ENCODE data around the gene CBARP. TPM values are rescaled to one million over a fixed set of nuclear protein-coding genes. Genes with fewer than 3 reads are reported as not detected.

CBARP gene
- total and polyA plus RNA-seq, 2 of the 13 experiments (the other 11 are each of a cell fraction or from before 2014, with no cell fraction given): 1.2 to 1.4 TPM

- TF ChIP-seq RARA (CRISPR knock-in tag; IDR thresholded peaks at IDR 0.05) (peak; percentile 73), NAIF1 (CRISPR knock-in tag; IDR thresholded peaks at IDR 0.05; ENCODE audit: borderline replicate concordance) (0 out of 2 replicates have a peak, but pooled peaks have one; percentile 49), THRA (CRISPR knock-in tag; IDR thresholded peaks at IDR 0.05; ENCODE audit: borderline replicate concordance) (peak; percentile 59; the same call in 1 of the 2 replicates), ZNF768 (CRISPR knock-in tag; IDR thresholded peaks at IDR 0.05) (0 out of 2 replicates have a peak, but pooled peaks have one; percentile 7), ONECUT2 (CRISPR knock-in tag; IDR thresholded peaks at IDR 0.05) (peak; percentile 64), GATAD2A (CRISPR knock-in tag; IDR thresholded peaks at IDR 0.05) (peak; percentile 61; the same call in 1 of the 2 replicates), ZBTB37 (CRISPR knock-in tag; IDR thresholded peaks at IDR 0.05) (0 out of 2 replicates have a peak, but pooled peaks have one; percentile 34), ZNF83 (CRISPR knock-in tag; IDR thresholded peaks at IDR 0.05; ENCODE audit: borderline replicate concordance) (peak; percentile 17; the same call in 1 of the 2 replicates), NFKBIZ (CRISPR knock-in tag; IDR thresholded peaks at IDR 0.05) (0 out of 2 replicates have a peak, but pooled peaks have one; percentile 11), ZNF296 (CRISPR knock-in tag; conservative IDR thresholded peaks at IDR 0.05) (peak; percentile 78), MIXL1 (CRISPR knock-in tag; IDR thresholded peaks at IDR 0.05) (0 out of 2 replicates have a peak, but pooled peaks have one; percentile 25), SALL1 (CRISPR knock-in tag; IDR thresholded peaks at IDR 0.05) (peak; percentile 58), ZNF430 (CRISPR knock-in tag; IDR thresholded peaks at IDR 0.05) (0 out of 2 replicates have a peak, but pooled peaks have one; percentile 17), ZEB1 (IDR thresholded peaks at IDR 0.05; ENCODE audit: insufficient replicate concordance, low read depth) (peak; percentile 64), ZNF501 (CRISPR knock-in tag; IDR thresholded peaks at IDR 0.05) (peak; percentile 66; the same call in 1 of the 2 replicates), HNF4G (IDR thresholded peaks at IDR 0.05; ENCODE audit: borderline replicate concordance, low read depth, low read length) (0 out of 2 replicates have a peak, but pooled peaks have one; percentile 40), HNF4G (CRISPR knock-in tag; IDR thresholded peaks at IDR 0.05; ENCODE audit: borderline replicate concordance, low read depth) (peak; percentile 52; the same call in 1 of the 2 replicates), TBX3 (IDR thresholded peaks at IDR 0.05; ENCODE audit: borderline replicate concordance) (peak; percentile 16; the same call in 1 of the 2 replicates), THAP9 (CRISPR knock-in tag; IDR thresholded peaks at IDR 0.05; ENCODE audit: borderline replicate concordance) (peak; percentile 70), MYC (CRISPR knock-in tag; IDR thresholded peaks at IDR 0.05; ENCODE audit: borderline replicate concordance) (peak; percentile 44; the same call in 1 of the 2 replicates), NCOR1 (IDR thresholded peaks at IDR 0.05; ENCODE audit: borderline replicate concordance, low read length) (peak; percentile 5)
- TF ChIP-seq, protein P1, sequence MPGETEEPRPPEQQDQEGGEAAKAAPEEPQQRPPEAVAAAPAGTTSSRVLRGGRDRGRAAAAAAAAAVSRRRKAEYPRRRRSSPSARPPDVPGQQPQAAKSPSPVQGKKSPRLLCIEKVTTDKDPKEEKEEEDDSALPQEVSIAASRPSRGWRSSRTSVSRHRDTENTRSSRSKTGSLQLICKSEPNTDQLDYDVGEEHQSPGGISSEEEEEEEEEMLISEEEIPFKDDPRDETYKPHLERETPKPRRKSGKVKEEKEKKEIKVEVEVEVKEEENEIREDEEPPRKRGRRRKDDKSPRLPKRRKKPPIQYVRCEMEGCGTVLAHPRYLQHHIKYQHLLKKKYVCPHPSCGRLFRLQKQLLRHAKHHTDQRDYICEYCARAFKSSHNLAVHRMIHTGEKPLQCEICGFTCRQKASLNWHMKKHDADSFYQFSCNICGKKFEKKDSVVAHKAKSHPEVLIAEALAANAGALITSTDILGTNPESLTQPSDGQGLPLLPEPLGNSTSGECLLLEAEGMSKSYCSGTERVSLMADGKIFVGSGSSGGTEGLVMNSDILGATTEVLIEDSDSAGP (CRISPR knock-in tag; IDR thresholded peaks at IDR 0.05; ENCODE audit: borderline replicate concordance): peak; percentile 70; the same call in 1 of the 2 replicates
Measured at GRCh38 chr19:1246265-1247087, 8.7 kb upstream of the CBARP start (continued).
